Activated B cell treated with CpG ODN at 0.5 μM for 24 hours (primary cell): Measurements from ENCODE around the gene AUTS2. TPM values are rescaled to one million over a fixed set of nuclear protein-coding genes. Genes with fewer than 3 reads are reported as not detected.

Source experiments
- ATAC-seq: fragments of 200-7000 bp; cut with Tn5 transposase; one replicate; pipeline ENCODE4 v1.10.0; 2021; ENCODE audit warnings: low read depth, mild to moderate bottlenecking, moderate library complexity
- CTCF ChIA-PET: fragments of 350-600 bp; sonication (Branson Sonifier 250); formaldehyde crosslinking; loops from one replicate; lab custom pipeline; 2021; ENCODE audit warnings: antibody characterized with exemption; lab: Charles Lee
- POLR2A ChIA-PET: fragments of 350-600 bp; sonication (Branson Sonifier 250); formaldehyde crosslinking; loops from one replicate; lab custom pipeline; 2021; ENCODE audit warnings: antibody characterized with exemption; lab: Charles Lee
- DNase-seq: peaks from one replicate; pipeline ENCODE4 v3.0.0; 2022
- H3K27ac Mint-ChIP-seq: one replicate; pipeline ENCODE4 v1.8.0; 2020; ENCODE audit warnings: mixed read lengths
- H3K27me3 Mint-ChIP-seq: one replicate; pipeline ENCODE4 v1.8.0; 2021; ENCODE audit warnings: mixed read lengths
- H3K36me3 Mint-ChIP-seq: one replicate; pipeline ENCODE4 v1.8.0; 2021; ENCODE audit warnings: low read depth, mixed read lengths
- H3K4me1 Mint-ChIP-seq: one replicate; pipeline ENCODE4 v1.8.0; 2021; ENCODE audit warnings: mixed read lengths
- H3K4me3 Mint-ChIP-seq: one replicate; pipeline ENCODE4 v1.8.0; 2020; ENCODE audit warnings: mild to moderate bottlenecking, mixed read lengths
- H3K9me3 Mint-ChIP-seq: one replicate; pipeline ENCODE4 v1.8.0; 2020; ENCODE audit warnings: mixed read lengths
- intact Hi-C: fragments of 100-400 bp; cut with micrococcal nuclease; formaldehyde crosslinking; loops from one replicate; pipeline ENCODE4 v1.15.1; 2024
- total RNA-seq: library from RNA; stranded (reverse); gene quantifications from 2 replicates; pipeline ENCODE4 v1.2.3, GENCODE V29; 2022
- TF ChIP-seq, protein P1 (sequence below): fragments of 200-600 bp; IDR thresholded peaks from one replicate; pipeline ENCODE4 v1.8.0; 2022; ENCODE audit warnings: antibody characterized with exemption, mild to moderate bottlenecking

Gene AUTS2
- total RNA-seq, 1 donor from 2014 or later, result 15.9 TPM

GRCh38 chr7:70393956-70394355 lies 795.7 kb downstream of the AUTS2 start:
- CTCF ChIA-PET, result no interaction called here
- POLR2A ChIA-PET, result no interaction called here
- intact Hi-C loops, result no loop called here
- Mint-ChIP-seq H3K36me3 (peaks cover 6% of the 10 kb centered on the region), H3K4me3 (no peak overlapping the region), H3K9me3 (no peaks in the 10 kb centered on the region), H3K4me1 (no peaks in the 10 kb centered on the region), H3K27ac (no peak overlapping the region), H3K27me3 (no peaks in the 10 kb centered on the region)
- TF ChIP-seq, protein P1, sequence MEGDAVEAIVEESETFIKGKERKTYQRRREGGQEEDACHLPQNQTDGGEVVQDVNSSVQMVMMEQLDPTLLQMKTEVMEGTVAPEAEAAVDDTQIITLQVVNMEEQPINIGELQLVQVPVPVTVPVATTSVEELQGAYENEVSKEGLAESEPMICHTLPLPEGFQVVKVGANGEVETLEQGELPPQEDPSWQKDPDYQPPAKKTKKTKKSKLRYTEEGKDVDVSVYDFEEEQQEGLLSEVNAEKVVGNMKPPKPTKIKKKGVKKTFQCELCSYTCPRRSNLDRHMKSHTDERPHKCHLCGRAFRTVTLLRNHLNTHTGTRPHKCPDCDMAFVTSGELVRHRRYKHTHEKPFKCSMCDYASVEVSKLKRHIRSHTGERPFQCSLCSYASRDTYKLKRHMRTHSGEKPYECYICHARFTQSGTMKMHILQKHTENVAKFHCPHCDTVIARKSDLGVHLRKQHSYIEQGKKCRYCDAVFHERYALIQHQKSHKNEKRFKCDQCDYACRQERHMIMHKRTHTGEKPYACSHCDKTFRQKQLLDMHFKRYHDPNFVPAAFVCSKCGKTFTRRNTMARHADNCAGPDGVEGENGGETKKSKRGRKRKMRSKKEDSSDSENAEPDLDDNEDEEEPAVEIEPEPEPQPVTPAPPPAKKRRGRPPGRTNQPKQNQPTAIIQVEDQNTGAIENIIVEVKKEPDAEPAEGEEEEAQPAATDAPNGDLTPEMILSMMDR, result no peak
- ATAC-seq (no peak), DNase-seq (no peak)

DNA sequence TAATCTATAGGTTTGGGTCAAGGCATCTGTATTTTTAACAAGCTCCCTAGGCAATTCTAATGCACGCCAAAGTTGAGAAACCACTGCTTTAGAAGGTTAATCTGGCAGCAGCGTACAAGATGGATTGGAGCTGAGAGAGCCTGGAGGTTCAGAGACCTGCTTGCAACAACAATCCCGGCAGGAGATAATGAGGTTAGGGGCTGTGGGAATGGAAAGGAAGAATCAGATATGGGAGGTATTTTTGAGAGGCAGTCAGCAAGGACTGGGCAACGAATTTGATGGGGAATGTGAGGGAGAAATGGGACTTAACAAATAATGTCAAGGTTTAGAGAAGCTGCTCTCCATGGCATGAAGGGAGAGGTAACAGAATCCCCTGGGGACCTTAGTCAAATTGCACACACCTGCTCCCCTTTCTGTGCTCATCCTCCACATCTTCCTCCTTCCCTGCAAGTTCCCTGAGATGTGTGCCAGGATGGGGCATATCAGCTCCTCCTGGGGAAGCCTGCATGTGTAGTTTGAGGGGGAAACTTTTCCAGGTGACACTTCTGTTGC lies 802.6 kb downstream of the AUTS2 start:
- peaks cover 24% of the 10 kb centered on the region for H3K4me1 Mint-ChIP-seq
- POLR2A ChIA-PET, result no interaction called here
- intact Hi-C loops, result no loop called here
- peaks cover 3% of the 10 kb centered on the region for H3K36me3 Mint-ChIP-seq
- CTCF ChIA-PET, result no interaction called here
- H3K27me3 Mint-ChIP-seq, result no peaks in the 10 kb centered on the region
- ATAC-seq (no peak), DNase-seq (no peak)
- TF ChIP-seq, protein P1, result no peak
- no peak overlapping the region for H3K27ac Mint-ChIP-seq
- no peak overlapping the region for H3K4me3 Mint-ChIP-seq
- H3K9me3 Mint-ChIP-seq, result no peaks in the 10 kb centered on the region

GRCh38 chr7:70402069-70402468 lies 803.8 kb downstream of the AUTS2 start:
- ATAC-seq (no peak), DNase-seq (no peak)
- H3K4me3 Mint-ChIP-seq, result no peak overlapping the region
- ChIA-PET CTCF (no interaction called here), POLR2A (no interaction called here)
- H3K36me3 Mint-ChIP-seq, result no peaks in the 10 kb centered on the region
- no peak overlapping the region for H3K27ac Mint-ChIP-seq
- H3K27me3 Mint-ChIP-seq, result no peaks in the 10 kb centered on the region
- TF ChIP-seq, protein P1, result no peak
- H3K4me1 Mint-ChIP-seq, result peaks cover 36% of the 10 kb centered on the region
- H3K9me3 Mint-ChIP-seq, result no peaks in the 10 kb centered on the region
- intact Hi-C loops, result no loop called here

GRCh38 chr7:70405241-70405640 lies 807.0 kb downstream of the AUTS2 start:
- intact Hi-C loops, result loop anchor here (5.0 kb wide), 2 partner anchors 52 to 207 kb away; no protein-coding TSS in a partner anchor
- POLR2A ChIA-PET, result interaction anchor here (0.6 kb wide), 1 partner anchor 13 kb away, joined by 5 read pairs; no protein-coding TSS in a partner anchor
- H3K36me3 Mint-ChIP-seq, result no peaks in the 10 kb centered on the region
- H3K9me3 Mint-ChIP-seq, result no peaks in the 10 kb centered on the region
- DNase-seq (no peak), ATAC-seq (no peak)
- CTCF ChIA-PET, result no interaction called here
- no peak overlapping the region for H3K4me3 Mint-ChIP-seq
- H3K27me3 Mint-ChIP-seq, result no peaks in the 10 kb centered on the region
- TF ChIP-seq, protein P1, result no peak
- no peak overlapping the region for H3K27ac Mint-ChIP-seq
- H3K4me1 Mint-ChIP-seq, result peaks cover 65% of the 10 kb centered on the region

DNA sequence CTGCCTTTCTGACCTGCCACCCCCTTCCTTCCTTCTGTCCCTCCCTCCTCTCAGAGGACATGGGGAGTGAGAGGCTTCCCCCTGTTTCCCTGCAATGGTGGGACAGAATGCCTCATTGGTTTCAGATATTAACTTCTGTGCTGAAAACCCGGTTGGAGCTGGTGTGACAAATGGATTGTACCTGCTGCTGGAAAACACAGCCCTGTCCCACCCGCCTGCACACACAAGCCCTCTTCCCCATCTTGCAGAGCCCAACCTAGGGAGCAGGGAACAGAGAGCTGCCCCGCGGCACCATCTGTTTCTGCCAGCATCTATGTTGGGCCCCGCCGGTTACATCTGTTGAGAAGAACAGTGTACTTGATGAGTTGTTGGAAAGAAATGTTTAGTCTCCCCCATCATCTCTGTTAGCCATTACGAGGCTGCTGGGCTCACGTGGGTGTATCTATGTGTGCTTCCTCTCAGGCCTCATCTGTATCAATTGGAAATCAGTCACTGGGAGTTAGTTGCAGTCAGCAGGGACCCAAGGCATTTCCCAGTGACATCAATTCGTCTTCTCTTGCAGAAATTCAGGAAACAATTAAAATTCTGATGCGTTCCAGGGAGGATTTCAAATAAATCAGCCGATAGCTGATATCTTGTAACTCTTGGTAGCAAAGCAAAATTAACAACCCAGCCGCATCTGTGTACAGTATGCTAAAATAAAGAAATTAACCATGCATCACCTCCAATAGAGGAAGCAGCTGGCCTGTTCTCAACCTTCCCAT lies 808.1 kb downstream of the AUTS2 start:
- TF ChIP-seq, protein P1, result no peak
- ChIA-PET CTCF (no interaction called here), POLR2A (no interaction called here)
- intact Hi-C loops, result loop anchor here (5.0 kb wide), 2 partner anchors 51 to 206 kb away; no protein-coding TSS in a partner anchor
- Mint-ChIP-seq H3K27ac (peak overlapping the region; percentile 9), H3K4me3 (peak overlapping the region; percentile 8), H3K36me3 (no peaks in the 10 kb centered on the region), H3K4me1 (peaks cover 63% of the 10 kb centered on the region), H3K27me3 (no peaks in the 10 kb centered on the region), H3K9me3 (no peaks in the 10 kb centered on the region)
- no peak for ATAC-seq
- DNase-seq, result no peak
